IPS-15b (cell line): ENCODE results near the gene FNDC3B.

ENCODE experiments used
- H3K27me3 ChIP-seq: one replicate; pipeline ENCODE4 v1.6.1; 2013; ENCODE audit warnings: low read length; ENCODE audit not compliant: control insufficient read depth, insufficient read depth
- H3K36me3 ChIP-seq: one replicate; pipeline ENCODE4 v1.6.1; 2013; ENCODE audit warnings: low read length; ENCODE audit not compliant: control insufficient read depth, insufficient read depth
- H3K4me1 ChIP-seq: one replicate; pipeline ENCODE4 v1.6.1; 2013; ENCODE audit warnings: mild to moderate bottlenecking, low read length; ENCODE audit not compliant: control insufficient read depth, insufficient read depth
- H3K4me3 ChIP-seq: one replicate; pipeline ENCODE4 v1.5.1; 2013; ENCODE audit warnings: low read depth, low read length
- H3K9ac ChIP-seq: one replicate; pipeline ENCODE4 v1.6.1; 2013; ENCODE audit warnings: low read depth, mild to moderate bottlenecking, low read length
- H3K9me3 ChIP-seq: one replicate; pipeline ENCODE4 v1.6.1; 2013; ENCODE audit warnings: mild to moderate bottlenecking, low read length; ENCODE audit not compliant: control insufficient read depth, insufficient read depth

FNDC3B gene

DNA sequence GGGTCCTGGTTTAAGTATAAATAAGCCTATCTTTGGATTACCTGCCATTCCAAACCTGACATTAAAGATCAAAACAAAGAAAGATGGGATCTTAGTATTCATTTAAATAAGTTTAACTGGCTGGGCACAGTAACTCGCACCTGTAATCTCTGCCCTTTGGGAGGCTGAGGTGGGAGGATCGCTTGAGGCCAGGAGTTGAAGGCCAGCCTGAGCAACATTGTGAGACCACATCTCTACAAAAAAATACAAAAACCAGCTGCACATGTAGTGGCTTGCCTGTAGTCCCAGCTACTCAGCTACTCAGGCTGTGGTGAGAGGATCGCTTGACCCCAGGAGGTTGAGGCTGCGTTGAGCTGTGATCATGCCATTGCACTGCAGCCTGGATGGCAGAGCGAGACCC lies 176.9 kb downstream of the FNDC3B start:
- no peaks in the 10 kb centered on the region for H3K27me3 ChIP-seq
- peaks cover 29% of the 10 kb centered on the region for H3K4me1 ChIP-seq

DNA sequence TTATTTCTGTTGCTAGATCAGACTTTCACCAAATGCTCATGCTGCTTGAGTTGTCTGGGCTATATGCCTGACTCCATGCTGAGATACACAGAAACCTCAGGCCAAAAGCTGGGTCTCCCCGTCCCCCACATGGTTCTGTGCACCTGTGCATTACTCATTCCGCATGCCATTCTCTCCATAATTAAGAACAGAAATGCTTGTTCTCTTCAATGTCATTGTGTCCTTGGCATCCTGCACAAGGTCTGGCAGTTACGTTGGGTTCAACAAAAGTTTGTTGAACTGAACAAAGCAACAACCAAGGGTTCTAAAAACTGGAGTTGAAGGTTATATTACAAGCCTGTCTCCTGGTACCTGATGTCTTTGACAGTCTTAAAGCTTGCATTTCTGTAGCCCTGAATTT lies 177.5 kb downstream of the FNDC3B start:
- H3K9me3 ChIP-seq = no peaks in the 10 kb centered on the region
- no peak overlapping the region for H3K9ac ChIP-seq
- H3K27me3 ChIP-seq = no peaks in the 10 kb centered on the region
- no peak overlapping the region for H3K4me3 ChIP-seq
- H3K4me1 ChIP-seq = peaks cover 34% of the 10 kb centered on the region
- no peaks in the 10 kb centered on the region for H3K36me3 ChIP-seq

More for the DNA sequence above, 176.9 kb downstream of the FNDC3B start:
- H3K36me3 ChIP-seq = no peaks in the 10 kb centered on the region
- no peaks in the 10 kb centered on the region for H3K9me3 ChIP-seq
- no peak overlapping the region for H3K4me3 ChIP-seq
- no peak overlapping the region for H3K9ac ChIP-seq

DNA sequence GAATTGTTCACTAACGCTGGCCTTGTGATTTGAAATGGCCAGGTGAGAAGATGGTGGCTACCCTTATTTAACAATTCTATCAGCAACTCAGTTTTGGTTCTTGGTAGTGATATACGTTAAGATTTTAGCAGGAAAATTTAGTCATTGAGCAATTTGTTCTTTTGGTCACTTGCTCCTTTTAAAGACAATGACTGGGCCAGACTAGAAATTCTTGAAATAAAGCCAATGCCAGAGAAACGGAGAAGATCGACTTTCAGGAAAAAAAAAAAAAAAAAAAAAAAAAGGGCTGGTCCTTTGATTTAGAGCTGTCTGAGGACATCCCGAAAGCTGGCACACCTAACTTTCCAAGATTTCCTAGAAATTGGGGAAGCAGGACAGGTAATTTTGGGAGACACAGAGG lies 178.5 kb downstream of the FNDC3B start:
- Histone ChIP-seq H3K36me3 (no peaks in the 10 kb centered on the region), H3K9me3 (no peaks in the 10 kb centered on the region), H3K9ac (no peak overlapping the region), H3K4me3 (no peak overlapping the region), H3K4me1 (peaks cover 37% of the 10 kb centered on the region), H3K27me3 (no peaks in the 10 kb centered on the region)

DNA sequence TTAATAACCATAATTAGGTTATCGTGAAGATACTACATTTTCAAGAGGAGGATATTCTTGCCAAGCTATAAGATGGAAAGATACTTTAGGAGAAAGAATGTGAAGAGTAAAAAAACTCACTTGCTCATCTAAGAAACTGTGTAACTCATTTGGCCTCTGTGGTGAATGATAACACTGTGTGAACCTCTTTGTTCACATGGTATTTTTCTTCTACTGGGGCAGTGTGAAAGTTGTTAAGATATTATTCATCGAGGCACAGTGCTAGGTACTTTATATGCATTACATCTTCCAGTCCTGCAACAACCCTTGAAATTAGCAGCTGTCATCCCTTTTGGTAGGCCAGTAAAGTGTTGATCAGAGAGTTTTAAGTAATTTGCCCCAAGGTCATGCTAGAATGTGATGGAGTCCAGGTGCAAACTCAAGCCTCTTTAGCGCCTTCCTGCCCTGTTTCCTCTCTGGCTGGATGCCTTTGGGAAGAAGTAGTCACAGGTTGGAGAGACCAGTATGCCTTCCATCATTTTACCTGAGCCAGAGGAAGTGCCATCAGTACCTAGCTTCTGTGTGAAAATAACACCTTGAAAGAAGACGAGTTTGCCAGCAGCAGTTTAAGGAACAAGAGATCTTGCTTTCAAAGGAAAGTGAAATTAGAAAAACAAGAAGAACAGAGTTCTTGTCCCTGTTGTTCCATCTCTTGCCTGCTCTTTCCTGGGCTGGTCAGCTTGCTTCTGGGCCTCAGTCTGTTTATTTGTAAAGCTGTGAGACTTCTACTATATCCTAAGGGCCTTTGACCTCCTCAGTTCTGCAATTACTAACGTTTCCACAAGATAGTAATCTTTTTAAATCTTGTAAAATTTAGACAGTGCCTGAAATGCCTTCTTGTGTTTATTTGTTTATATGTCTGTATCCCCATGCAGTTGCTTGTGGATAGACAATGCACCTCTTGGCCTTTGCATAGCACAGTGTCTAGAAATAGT lies 179.3 kb downstream of the FNDC3B start:
- H3K36me3 ChIP-seq = no peaks in the 10 kb centered on the region
- H3K9me3 ChIP-seq = no peaks in the 10 kb centered on the region
- H3K4me3 ChIP-seq = no peak overlapping the region
- H3K4me1 ChIP-seq = peaks cover 38% of the 10 kb centered on the region
- no peak overlapping the region for H3K9ac ChIP-seq
- no peaks in the 10 kb centered on the region for H3K27me3 ChIP-seq

DNA sequence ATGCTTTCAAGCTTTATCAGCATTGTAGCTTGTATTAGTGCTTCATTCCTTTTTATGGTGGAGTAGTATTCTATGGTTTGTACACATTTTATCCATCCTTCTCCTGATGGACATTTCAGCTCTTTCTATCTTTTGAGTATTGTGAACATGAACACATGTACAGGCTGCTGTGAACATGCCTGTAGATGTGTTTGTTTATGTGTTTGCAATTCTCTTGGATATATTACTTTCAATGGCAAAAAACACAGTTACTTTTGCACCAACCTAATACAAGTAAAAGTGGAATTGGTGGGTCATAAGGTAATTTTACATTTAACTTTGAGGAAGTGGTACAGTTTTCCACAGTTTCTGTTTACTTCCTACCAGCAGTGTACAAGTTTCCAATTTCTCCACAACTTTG lies 180.4 kb downstream of the FNDC3B start:
- H3K36me3 ChIP-seq = no peaks in the 10 kb centered on the region
- H3K9me3 ChIP-seq = no peaks in the 10 kb centered on the region
- H3K4me3 ChIP-seq = no peak overlapping the region
- peaks cover 42% of the 10 kb centered on the region for H3K4me1 ChIP-seq
- H3K9ac ChIP-seq = no peak overlapping the region
- no peaks in the 10 kb centered on the region for H3K27me3 ChIP-seq

DNA sequence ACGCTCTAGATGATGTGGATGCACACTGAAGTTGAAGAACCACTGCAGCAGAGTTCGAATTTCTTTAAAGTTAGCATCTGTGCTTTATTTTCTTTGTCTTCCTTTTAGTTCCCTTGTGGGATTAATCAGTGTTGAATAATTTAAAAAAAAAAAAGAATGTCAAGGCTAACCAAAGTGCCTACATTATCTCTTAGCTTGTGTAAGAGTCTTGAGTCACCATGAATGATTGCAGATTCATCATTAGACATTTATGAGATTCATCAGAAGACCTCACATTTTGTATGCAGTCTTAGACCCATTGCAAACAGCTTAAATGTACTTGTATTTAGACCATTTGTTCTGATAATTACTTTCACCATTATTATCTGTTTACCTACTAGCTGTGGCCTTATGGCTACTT lies 182.2 kb downstream of the FNDC3B start:
- H3K4me3 ChIP-seq = no peak overlapping the region
- H3K27me3 ChIP-seq = no peaks in the 10 kb centered on the region
- H3K9ac ChIP-seq = no peak overlapping the region
- H3K4me1 ChIP-seq = peaks cover 42% of the 10 kb centered on the region
- H3K9me3 ChIP-seq = no peaks in the 10 kb centered on the region
- H3K36me3 ChIP-seq = no peaks in the 10 kb centered on the region

DNA sequence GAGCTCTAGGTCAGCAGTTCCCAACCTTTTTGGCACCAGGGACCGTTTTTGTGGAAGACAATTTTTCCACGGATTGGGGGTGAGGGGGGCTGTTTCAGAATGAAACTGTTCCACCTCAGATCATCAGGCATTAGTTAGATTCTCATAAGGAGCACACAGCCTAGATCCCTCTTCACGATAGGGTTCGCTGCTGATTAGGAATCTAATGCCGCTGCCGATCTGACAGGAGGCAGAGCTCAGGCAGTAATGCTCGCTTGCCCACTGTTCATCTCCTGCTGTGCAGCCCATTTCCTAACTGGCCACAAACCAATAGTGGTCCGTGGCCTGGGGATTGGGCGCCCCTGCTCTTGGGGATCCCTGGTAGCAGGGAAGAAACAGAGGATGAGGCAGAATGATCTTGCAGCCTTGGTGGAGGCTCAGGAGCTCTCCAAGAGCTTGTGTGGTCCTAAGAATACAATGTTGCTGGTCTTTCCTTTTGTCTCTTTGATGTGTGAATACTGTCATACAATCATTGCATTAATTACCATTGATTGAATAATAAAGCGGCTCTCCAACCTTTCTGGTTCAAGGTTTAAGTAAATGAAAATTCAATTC lies 183.2 kb downstream of the FNDC3B start:
- no peak overlapping the region for H3K4me3 ChIP-seq
- no peaks in the 10 kb centered on the region for H3K36me3 ChIP-seq
- no peak overlapping the region for H3K9ac ChIP-seq
- no peaks in the 10 kb centered on the region for H3K27me3 ChIP-seq
- peaks cover 35% of the 10 kb centered on the region for H3K4me1 ChIP-seq
- no peaks in the 10 kb centered on the region for H3K9me3 ChIP-seq

DNA sequence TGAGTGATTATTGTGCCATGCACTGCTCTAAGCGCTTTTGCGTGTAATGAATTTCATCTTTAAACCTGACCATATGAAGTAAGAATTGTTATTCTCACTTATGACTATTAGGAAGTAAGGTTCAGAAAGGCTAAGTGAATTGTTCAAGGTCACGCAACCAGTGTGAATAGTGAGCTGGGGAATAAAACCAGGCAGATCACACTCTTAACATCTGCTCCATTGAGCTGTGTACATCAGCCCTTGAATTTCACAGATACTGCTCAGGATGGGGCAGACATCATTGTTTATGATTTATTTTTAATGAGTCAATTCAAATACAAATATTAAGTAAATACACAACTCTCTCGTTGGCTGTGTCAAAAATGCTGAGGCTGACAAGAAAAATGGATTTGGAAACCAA lies 184.5 kb downstream of the FNDC3B start:
- H3K9ac ChIP-seq = no peak overlapping the region
- no peaks in the 10 kb centered on the region for H3K9me3 ChIP-seq
- peaks cover 30% of the 10 kb centered on the region for H3K4me1 ChIP-seq
- H3K36me3 ChIP-seq = no peaks in the 10 kb centered on the region
- no peaks in the 10 kb centered on the region for H3K27me3 ChIP-seq
- no peak overlapping the region for H3K4me3 ChIP-seq

DNA sequence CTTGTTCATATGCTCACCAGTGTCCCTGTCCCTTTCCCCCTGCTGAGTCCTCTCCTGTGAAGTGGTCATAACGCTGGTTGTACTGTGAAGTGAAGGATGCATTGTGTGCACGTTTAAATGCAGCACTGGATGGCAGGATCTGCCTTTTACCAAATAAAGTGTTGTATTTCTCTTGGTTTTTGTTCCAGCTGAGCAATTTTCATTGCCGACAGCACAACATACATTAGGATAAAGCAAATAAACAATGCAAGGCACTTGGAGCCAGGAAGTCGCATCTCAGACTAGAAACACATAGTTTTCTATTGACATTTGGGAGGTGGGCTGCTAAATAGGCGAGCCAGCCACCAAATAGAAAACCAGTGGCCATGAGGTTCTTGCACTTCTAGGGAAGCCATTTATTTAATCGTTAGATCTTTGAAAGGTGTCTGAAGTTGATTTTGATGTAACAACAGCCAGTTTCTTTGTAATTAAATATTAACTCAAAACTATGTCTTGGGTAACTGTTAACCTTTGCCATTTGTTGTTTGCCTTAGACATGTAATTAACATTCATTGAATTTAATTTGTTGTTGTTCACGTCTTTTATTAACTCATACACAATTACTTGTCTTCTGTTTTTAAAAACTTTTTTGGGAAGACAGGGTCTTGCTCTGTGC lies 185.3 kb downstream of the FNDC3B start:
- peaks cover 30% of the 10 kb centered on the region for H3K4me1 ChIP-seq

DNA sequence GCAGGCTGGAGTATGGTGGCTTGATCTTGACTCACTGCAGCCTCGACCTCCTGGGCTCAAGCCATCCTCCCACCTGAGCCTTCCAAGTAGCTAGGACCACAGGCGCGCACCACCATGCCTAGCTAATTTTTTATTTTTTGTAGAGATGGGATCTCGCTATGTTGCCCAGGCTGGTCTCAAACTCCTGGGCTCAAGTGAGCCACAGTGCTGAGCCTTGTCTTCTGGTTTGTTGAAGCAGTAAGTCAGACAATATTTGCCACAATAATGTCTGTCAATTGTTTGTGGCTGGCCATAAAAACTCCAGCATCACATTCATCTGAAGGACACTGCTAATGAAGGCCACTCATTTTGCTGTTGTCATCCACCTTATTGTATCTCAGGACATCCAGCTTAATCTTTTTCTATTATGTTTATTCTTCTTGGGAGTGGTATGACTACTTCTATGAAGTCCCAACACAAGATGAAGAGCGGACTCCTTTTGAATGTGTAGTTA lies 185.9 kb downstream of the FNDC3B start:
- H3K36me3 ChIP-seq = no peaks in the 10 kb centered on the region
- H3K4me1 ChIP-seq = peaks cover 30% of the 10 kb centered on the region
- H3K4me3 ChIP-seq = no peak overlapping the region
- no peaks in the 10 kb centered on the region for H3K27me3 ChIP-seq
- no peak overlapping the region for H3K9ac ChIP-seq
- H3K9me3 ChIP-seq = no peaks in the 10 kb centered on the region

More for the DNA sequence above, 185.3 kb downstream of the FNDC3B start:
- no peak overlapping the region for H3K4me3 ChIP-seq
- no peak overlapping the region for H3K9ac ChIP-seq
- no peaks in the 10 kb centered on the region for H3K36me3 ChIP-seq
- H3K9me3 ChIP-seq = no peaks in the 10 kb centered on the region
- no peaks in the 10 kb centered on the region for H3K27me3 ChIP-seq

DNA sequence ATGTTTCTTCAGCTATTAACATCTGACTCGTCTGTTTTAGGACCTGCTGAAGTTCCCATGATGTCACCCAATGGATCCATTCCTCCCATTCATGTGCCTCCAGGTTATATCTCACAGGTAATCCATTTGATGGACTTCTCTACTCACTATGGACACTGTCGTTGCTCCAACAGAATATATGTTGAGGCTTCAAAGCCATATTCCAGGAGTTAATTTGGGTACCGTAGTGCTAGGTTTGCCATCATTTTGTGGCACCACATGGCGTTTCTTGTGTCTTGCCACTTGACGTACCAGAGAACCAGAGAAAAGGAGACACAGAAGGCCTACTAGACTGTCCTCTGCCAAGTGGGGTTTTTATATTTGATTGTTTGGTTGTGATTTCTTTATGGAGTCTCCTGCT lies 187.5 kb downstream of the FNDC3B start:
- Histone ChIP-seq H3K4me3 (no peak overlapping the region), H3K27me3 (no peaks in the 10 kb centered on the region), H3K9me3 (no peaks in the 10 kb centered on the region), H3K36me3 (no peaks in the 10 kb centered on the region), H3K4me1 (peaks cover 22% of the 10 kb centered on the region), H3K9ac (no peak overlapping the region)
